ENCODE results near the gene CLTCL1. TPM values are rescaled to one million over a fixed set of nuclear protein-coding genes. Genes with fewer than 3 reads are reported as not detected.

CLTCL1 gene
- total and polyA plus RNA-seq, 4 donors: 2.0 to 4.8 (median 2.6) TPM

- TF ChIP-seq NR2F2 (IDR thresholded peaks at IDR 0.05) (no peak), YY1 (IDR thresholded peaks at IDR 0.05) (no peak), HNF4G (IDR thresholded peaks at IDR 0.05) (no peak), FOXA1 (IDR thresholded peaks at IDR 0.05) (no peak), ATF3 (IDR thresholded peaks at IDR 0.05) (no peak), FOXA2 (IDR thresholded peaks at IDR 0.05) (no peak), SP1 (IDR thresholded peaks at IDR 0.05) (no peak), CTCF (IDR thresholded peaks at IDR 0.05; ENCODE audit: low read depth, low read length, missing input control) (no peak), RXRA (IDR thresholded peaks at IDR 0.05) (no peak), GABPA (IDR thresholded peaks at IDR 0.05 in 1 of 2, conservative IDR thresholded peaks at IDR 0.05 in 1 of 2) (no peak), REST (IDR thresholded peaks at IDR 0.05) (no peak), ZBTB33 (IDR thresholded peaks at IDR 0.05) (no peak), RAD21 (IDR thresholded peaks at IDR 0.05) (no peak), EGR1 (IDR thresholded peaks at IDR 0.05; ENCODE audit: low read depth in 2 of 2) (no peak)
- Histone ChIP-seq H3K27me3 (ENCODE audit: control insufficient read depth in 4 of 4, insufficient read depth in 4 of 4, low read length in 3 of 4) (no peaks in the 10 kb centered on the region), H3K9me3 (ENCODE audit: control insufficient read depth in 4 of 4, low read length in 3 of 4) (no peaks in the 10 kb centered on the region), H3K4me1 (ENCODE audit: control insufficient read depth in 4 of 4, insufficient read depth in 4 of 4, low read length in 3 of 4) (no peaks in the 10 kb centered on the region), H3K4me3 (ENCODE audit: low read depth in 1 of 3, low read length in 3 of 3) (no peak overlapping the region), H3K36me3 (ENCODE audit: control insufficient read depth in 4 of 4, insufficient read depth in 3 of 4, low read depth in 1 of 4, low read length in 3 of 4) (peaks cover 0 to 13% (median 4%) of the 10 kb centered on the region in 4 donors), H3K9ac (ENCODE audit: low read depth in 1 of 2, low read length in 2 of 2) (no peak overlapping the region), H3K27ac (ENCODE audit: low read depth in 1 of 2, low read length in 2 of 2) (no peak overlapping the region)
- DNase-seq (ENCODE audit: low spot score): no peak
- WGBS: 96% methylated on average over 14 of the region's 14 CpGs
These were observed 81.3 kb downstream of the CLTCL1 start for GRCh38 chr22:19210188-19210587.

- H3K27me3 ChIP-seq (ENCODE audit: control insufficient read depth in 4 of 4, insufficient read depth in 4 of 4, low read length in 3 of 4): no peaks in the 10 kb centered on the region
- peaks cover 0 to 12% (median 4%) of the 10 kb centered on the region in 4 donors for H3K36me3 ChIP-seq (ENCODE audit: control insufficient read depth in 4 of 4, insufficient read depth in 3 of 4, low read depth in 1 of 4, low read length in 3 of 4)
- no peak overlapping the region for H3K4me3 ChIP-seq (ENCODE audit: low read depth in 1 of 3, low read length in 3 of 3)
- DNase-seq (ENCODE audit: low spot score): no peak
- no peaks in the 10 kb centered on the region for H3K9me3 ChIP-seq (ENCODE audit: control insufficient read depth in 4 of 4, low read length in 3 of 4)
- H3K4me1 ChIP-seq (ENCODE audit: control insufficient read depth in 4 of 4, insufficient read depth in 4 of 4, low read length in 3 of 4): no peaks in the 10 kb centered on the region
- H3K27ac ChIP-seq (ENCODE audit: low read depth in 1 of 2, low read length in 2 of 2): no peak overlapping the region
- H3K9ac ChIP-seq (ENCODE audit: low read depth in 1 of 2, low read length in 2 of 2): no peak overlapping the region
- 88% methylated on average over 4 of the region's 4 CpGs for WGBS
- TF ChIP-seq MAX (IDR thresholded peaks at IDR 0.05) (no peak), HNF4G (IDR thresholded peaks at IDR 0.05) (no peak), ATF3 (IDR thresholded peaks at IDR 0.05) (no peak), RXRA (IDR thresholded peaks at IDR 0.05) (no peak), TAF1 (conservative IDR thresholded peaks at IDR 0.05) (no peak), REST (IDR thresholded peaks at IDR 0.05) (no peak), SP1 (IDR thresholded peaks at IDR 0.05) (no peak), ZBTB33 (IDR thresholded peaks at IDR 0.05) (no peak), GABPA (IDR thresholded peaks at IDR 0.05 in 1 of 2, conservative IDR thresholded peaks at IDR 0.05 in 1 of 2) (no peak), YY1 (IDR thresholded peaks at IDR 0.05) (no peak)
These were observed 83.2 kb downstream of the CLTCL1 start for GRCh38 chr22:19208287-19208847.

Data from liver (tissue), 9 donors.